Mucosa of descending colon (tissue), 3 donors: Measurements from ENCODE around the gene DHX16. TPM values are rescaled to one million over a fixed set of nuclear protein-coding genes. Genes with fewer than 3 reads are reported as not detected.
A peak's percentile ranks its signal among the peaks of the same experiment; 100 is the strongest.
"Not testable (repeated sequence)": the region's sequence is repeated elsewhere in the genome, so short reads cannot be mapped to it uniquely, and the experiment has no call there.

Experiments
- ATAC-seq: fragments of 200-7000 bp; cut with Tn5 transposase; one replicate; pipeline ENCODE4 v1.9.1; 2020; ENCODE audit warnings: mild to moderate bottlenecking, moderate library complexity
- DNase-seq, 3 donors: peaks; one replicate each; pipeline ENCODE4 v3.0.0-alpha.2; 2020
- H3K36me3 ChIP-seq: fragments of 200-600 bp; one replicate; pipeline ENCODE4 v1.8.0; 2021; ENCODE audit warnings: low read depth, mild to moderate bottlenecking
- H3K4me1 ChIP-seq: fragments of 200-600 bp; one replicate; pipeline ENCODE4 v1.8.0; 2021; ENCODE audit warnings: low read depth, mild to moderate bottlenecking
- H3K4me3 ChIP-seq: fragments of 200-600 bp; one replicate; pipeline ENCODE4 v1.8.0; 2021; ENCODE audit warnings: mild to moderate bottlenecking
- H3K9me3 ChIP-seq: fragments of 200-600 bp; one replicate; pipeline ENCODE4 v1.8.0; 2021; ENCODE audit warnings: mild to moderate bottlenecking
- intact Hi-C, 2 donors: fragments of 100-400 bp; cut with DNase I in 1 of 2; cut with micrococcal nuclease in 1 of 2; formaldehyde crosslinking; loops; one replicate each; pipeline versions ENCODE4 v1.11.0 to v1.11.1; 2022; cut with DNase I, micrococcal nuclease
- total RNA-seq, 3 donors: library from RNA; stranded (reverse); fragmentation: NEBNext Ultra II Directional in 2 of 3; extraction: Animal tissue kit (Norgen Biotek cat#: 25700) in 2 of 3; gene quantifications; one replicate each; pipeline versions ENCODE4 v1.2.1 to v1.2.4, GENCODE V29; 2021 to 2023
- TF ChIP-seq, protein P1 (sequence below): fragments of 200-600 bp; IDR thresholded peaks from one replicate; pipeline ENCODE4 v1.8.0; 2022; ENCODE audit warnings: antibody characterized with exemption, mild to moderate bottlenecking
- donor health status: DM: no; HTN: no; CAD: no; lungs with moderate emphysema.
- donor health status: DM: no; HTN: no; CAD: no.
- donor health status: DM: no; HTN: yes; CAD: no.

DHX16 gene
- total RNA-seq, 3 donors from 2014 or later, result 31.0 to 36.2 (median 36.0) TPM

DNA sequence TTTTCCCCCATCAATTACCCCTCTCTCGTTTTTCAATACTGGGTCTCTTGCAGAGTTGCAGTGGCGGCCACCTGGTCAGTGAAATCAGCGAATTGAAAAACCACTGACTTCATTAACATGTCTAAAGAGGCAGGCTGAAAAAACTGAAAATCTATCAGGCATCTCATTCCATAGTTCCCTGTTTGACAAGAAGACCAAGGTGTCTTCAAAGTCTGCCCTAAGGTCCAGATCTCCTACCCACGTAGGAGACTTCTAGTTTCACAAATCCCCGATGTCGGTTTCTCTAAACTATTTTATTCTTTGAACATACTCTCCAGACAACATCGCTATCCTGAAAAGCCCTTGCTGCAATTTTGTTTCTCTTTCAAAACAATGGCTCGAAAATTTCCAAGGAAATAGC lies 46.5 kb upstream of the DHX16 start:
- intact Hi-C loops, result no loop called here

DNA sequence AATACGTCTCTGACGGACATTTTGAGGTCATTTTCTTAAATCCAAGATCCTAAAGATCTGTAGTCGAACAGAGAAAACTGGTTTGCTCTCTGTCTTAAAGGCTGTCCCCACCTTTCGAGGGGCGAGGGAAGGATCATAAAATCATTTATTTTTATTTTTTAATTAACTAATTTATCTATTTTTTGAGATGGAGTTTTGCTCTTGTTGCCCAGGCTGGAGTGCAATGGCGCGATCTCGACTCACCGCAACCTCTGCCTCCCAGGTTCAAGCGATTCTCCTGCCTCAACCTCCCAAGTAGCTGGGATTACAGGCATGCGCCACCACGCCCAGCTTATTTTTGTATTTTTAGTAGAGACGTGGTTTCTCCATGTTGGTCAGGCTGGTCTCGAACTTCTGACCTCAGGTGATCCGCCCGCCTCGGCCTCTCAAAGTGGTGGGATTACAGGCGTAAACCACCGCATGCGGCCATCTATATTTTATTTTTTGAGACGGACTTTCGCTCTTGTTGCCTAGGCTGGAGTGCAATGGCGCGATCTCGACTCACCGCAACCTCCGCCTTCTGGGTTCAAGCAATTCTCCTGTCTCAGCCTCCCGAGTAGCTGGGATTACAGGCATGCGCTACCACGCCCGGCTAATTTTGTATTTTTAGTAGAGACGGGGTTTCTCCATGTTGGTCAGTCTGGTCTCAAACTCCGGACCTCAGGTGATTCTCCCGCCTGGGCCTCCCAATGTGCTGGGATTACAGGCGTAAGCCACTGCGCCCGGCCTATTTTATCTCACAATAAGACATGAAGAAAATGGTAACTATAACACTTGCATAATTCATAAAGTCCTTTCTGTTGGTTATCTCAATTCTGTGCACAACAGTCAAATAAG lies 45.3 kb upstream of the DHX16 start:
- DNase-seq, result peak; percentile 27 to 58 (median 50)
- H3K9me3 ChIP-seq, H3K36me3 ChIP-seq, ATAC-seq, intact Hi-C loops: not testable (repeated sequence)
- peaks cover 30% of the 10 kb centered on the region for H3K4me1 ChIP-seq
- peak overlapping the region; percentile 25 for H3K4me3 ChIP-seq

More for the DNA sequence above, 46.5 kb upstream of the DHX16 start:
- Histone ChIP-seq H3K36me3 (peaks cover 4% of the 10 kb centered on the region), H3K4me1 (peaks cover 30% of the 10 kb centered on the region), H3K4me3 (no peak overlapping the region), H3K9me3 (no peaks in the 10 kb centered on the region)
- TF ChIP-seq, protein P1, sequence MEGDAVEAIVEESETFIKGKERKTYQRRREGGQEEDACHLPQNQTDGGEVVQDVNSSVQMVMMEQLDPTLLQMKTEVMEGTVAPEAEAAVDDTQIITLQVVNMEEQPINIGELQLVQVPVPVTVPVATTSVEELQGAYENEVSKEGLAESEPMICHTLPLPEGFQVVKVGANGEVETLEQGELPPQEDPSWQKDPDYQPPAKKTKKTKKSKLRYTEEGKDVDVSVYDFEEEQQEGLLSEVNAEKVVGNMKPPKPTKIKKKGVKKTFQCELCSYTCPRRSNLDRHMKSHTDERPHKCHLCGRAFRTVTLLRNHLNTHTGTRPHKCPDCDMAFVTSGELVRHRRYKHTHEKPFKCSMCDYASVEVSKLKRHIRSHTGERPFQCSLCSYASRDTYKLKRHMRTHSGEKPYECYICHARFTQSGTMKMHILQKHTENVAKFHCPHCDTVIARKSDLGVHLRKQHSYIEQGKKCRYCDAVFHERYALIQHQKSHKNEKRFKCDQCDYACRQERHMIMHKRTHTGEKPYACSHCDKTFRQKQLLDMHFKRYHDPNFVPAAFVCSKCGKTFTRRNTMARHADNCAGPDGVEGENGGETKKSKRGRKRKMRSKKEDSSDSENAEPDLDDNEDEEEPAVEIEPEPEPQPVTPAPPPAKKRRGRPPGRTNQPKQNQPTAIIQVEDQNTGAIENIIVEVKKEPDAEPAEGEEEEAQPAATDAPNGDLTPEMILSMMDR, result no peak
- ATAC-seq (no peak), DNase-seq (peak in 1 of 3 donors; percentile 22)

DNA sequence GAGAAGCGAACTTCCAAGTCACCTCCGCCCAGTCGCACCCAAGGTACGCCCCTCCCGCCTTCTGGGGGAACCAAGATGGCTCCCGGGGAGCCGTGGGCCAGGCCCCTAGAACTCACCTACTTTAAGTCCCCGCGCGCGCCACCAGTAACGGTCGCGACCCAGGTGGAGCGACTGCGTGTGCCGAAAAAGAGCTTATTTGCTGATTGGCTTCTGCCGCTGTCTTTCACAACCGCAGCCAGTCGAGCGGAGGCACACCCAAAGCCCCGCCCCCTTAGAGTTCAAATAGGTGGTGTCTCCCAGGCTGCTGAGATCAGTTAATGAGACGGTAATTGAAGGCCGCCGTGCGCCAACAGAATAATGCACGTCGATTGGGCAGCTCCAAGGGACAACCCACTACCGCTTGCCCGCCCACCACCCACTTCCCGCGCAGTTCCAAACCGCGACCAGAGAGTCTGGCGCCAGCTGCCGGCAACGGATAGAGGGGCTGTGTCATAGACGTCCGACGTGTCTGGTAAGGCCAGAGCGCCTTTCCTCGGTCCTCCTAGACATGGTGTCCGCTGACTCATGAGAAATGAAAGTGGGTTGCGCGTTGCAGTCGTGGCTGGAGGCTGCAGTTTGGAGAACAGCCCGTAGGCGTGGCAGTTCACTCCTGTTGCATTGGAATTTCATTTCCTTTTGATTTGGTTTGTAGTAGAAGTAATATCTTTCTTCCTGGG lies 44.5 kb upstream of the DHX16 start, which contains the start of gene MDC1:
Gene MDC1 (minus strand): TSS at position 153 of the 716 bp plus-strand sequence. CDS start 2,106 bp downstream, outside the sequence.
- peak; percentile 81 for ATAC-seq
- H3K36me3 ChIP-seq, result no peaks in the 10 kb centered on the region
- DNase-seq, result peak; percentile 99 to 100 (median 99)
- H3K4me3 ChIP-seq, result peak within 1 kb of the TSS; percentile 25
- TF ChIP-seq, protein P1, result peak; percentile 52
- H3K9me3 ChIP-seq, result no peaks in the 10 kb centered on the region
- H3K4me1 ChIP-seq, result peaks cover 28% of the 10 kb centered on the region
- intact Hi-C loops, result no loop called here

DNA sequence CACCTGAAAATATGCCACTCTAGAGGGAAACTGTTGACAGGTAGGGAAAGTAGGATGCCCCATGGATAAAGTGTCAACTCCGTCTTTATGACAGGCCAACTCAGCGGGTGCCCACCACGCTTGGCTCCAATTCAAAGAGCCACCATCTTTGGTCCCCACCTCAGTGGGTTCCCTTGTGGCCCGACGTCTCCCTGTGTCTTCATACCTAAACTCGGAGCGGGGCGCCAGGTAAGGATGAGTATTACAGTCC lies 44.0 kb upstream of the DHX16 start:
- ATAC-seq (no peak), DNase-seq (no peak)
- intact Hi-C loops, result no loop called here
- no peaks in the 10 kb centered on the region for H3K36me3 ChIP-seq
- H3K4me3 ChIP-seq, result peak overlapping the region; percentile 25
- H3K9me3 ChIP-seq, result no peaks in the 10 kb centered on the region
- TF ChIP-seq, protein P1, result no peak
- H3K4me1 ChIP-seq, result peaks cover 23% of the 10 kb centered on the region

DNA sequence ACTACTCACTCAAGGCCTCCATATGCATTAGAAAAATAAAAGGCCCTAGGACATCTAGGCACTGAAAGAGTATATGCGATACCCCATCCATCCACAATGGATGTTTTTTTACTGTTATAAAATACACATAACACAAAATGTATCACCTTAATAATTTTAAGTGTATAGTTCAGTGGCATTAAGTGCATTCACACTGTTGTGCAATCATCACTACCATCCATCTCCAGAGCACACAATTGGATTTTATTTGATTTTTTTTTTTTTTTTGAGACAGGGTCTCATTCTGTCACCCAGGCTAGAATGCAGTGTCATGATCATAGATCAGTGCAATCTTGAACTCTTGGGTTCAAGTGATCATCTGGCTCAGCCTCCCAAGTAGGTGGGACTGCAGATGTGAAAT lies 41.5 kb upstream of the DHX16 start:
- intact Hi-C loops, result no loop called here
- H3K9me3 ChIP-seq, result no peaks in the 10 kb centered on the region
- no peaks in the 10 kb centered on the region for H3K36me3 ChIP-seq
- DNase-seq (no peak), ATAC-seq (no peak)
- peaks cover 18% of the 10 kb centered on the region for H3K4me1 ChIP-seq
- H3K4me3 ChIP-seq, result no peak overlapping the region
- TF ChIP-seq, protein P1, result no peak

DNA sequence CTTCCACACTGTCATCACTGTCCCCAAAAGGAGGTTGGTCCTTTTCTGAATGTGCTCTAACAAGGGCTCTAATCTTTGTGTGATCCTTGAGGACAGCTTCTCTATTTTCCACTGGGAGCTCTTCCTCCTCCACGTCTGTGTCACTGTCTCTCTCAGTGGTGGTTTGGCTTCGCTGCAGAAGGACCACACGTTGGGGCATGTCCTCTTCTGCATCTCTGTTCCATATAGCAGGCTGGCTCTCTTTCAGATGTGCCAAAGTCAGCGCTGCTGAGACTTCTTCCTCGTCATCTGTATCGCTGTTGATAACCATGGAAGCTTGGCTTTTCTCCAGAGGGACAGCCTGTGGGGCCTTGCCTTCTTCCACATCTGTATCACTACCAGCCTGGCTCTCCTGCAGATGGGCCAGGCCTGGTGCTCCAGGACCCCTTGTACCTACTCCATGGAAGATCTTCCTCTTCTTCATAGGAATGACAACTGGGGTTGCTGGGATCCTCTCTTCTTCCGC lies 39.7 kb upstream of the DHX16 start:
- ATAC-seq, result no peak
- peaks cover 4% of the 10 kb centered on the region for H3K4me1 ChIP-seq
- no peaks in the 10 kb centered on the region for H3K36me3 ChIP-seq
- TF ChIP-seq, protein P1, result no peak
- H3K9me3 ChIP-seq, result no peaks in the 10 kb centered on the region
- DNase-seq, result no peak
- H3K4me3 ChIP-seq, result no peak overlapping the region
- intact Hi-C loops, result no loop called here
